ENCODE results near the gene TENM4.

The TENM4 gene

GRCh38 chr11:79363861-79364378 lies 76.9 kb downstream of the TENM4 start:
- no peak overlapping the region for H3K27ac ChIP-seq (ENCODE audit: low read length)
- no peaks in the 10 kb centered on the region for H3K4me1 ChIP-seq (ENCODE audit: control insufficient read depth in 1 of 2, insufficient read depth in 2 of 2, low read length in 2 of 2)
- H3K27me3 ChIP-seq (ENCODE audit: low read depth, low read length), result no peaks in the 10 kb centered on the region
- H3K4me3 ChIP-seq (ENCODE audit: low read depth in 1 of 2, low read length in 2 of 2), result no peak overlapping the region
- no peaks in the 10 kb centered on the region for H3K9me3 ChIP-seq (ENCODE audit: control insufficient read depth in 1 of 2, low read length in 2 of 2)
- no peaks in the 10 kb centered on the region for H3K36me3 ChIP-seq (ENCODE audit: control insufficient read depth in 1 of 2, insufficient read depth in 2 of 2, low read length in 2 of 2)

- no peaks in the 10 kb centered on the region for H3K36me3 ChIP-seq (ENCODE audit: control insufficient read depth in 1 of 2, insufficient read depth in 2 of 2, low read length in 2 of 2)
- no peaks in the 10 kb centered on the region for H3K27me3 ChIP-seq (ENCODE audit: low read depth, low read length)
- H3K4me1 ChIP-seq (ENCODE audit: control insufficient read depth in 1 of 2, insufficient read depth in 2 of 2, low read length in 2 of 2), result no peaks in the 10 kb centered on the region
- no peak overlapping the region for H3K27ac ChIP-seq (ENCODE audit: low read length)
- no peaks in the 10 kb centered on the region for H3K9me3 ChIP-seq (ENCODE audit: control insufficient read depth in 1 of 2, low read length in 2 of 2)
- H3K4me3 ChIP-seq (ENCODE audit: low read depth in 1 of 2, low read length in 2 of 2), result no peak overlapping the region
Measured at GRCh38 chr11:79363256-79363655, 77.6 kb downstream of the TENM4 start.

GRCh38 chr11:79362821-79363220 lies 78.0 kb downstream of the TENM4 start:
- no peak overlapping the region for H3K4me3 ChIP-seq (ENCODE audit: low read depth in 1 of 2, low read length in 2 of 2)
- no peaks in the 10 kb centered on the region for H3K27me3 ChIP-seq (ENCODE audit: low read depth, low read length)
- H3K27ac ChIP-seq (ENCODE audit: low read length), result no peak overlapping the region
- no peaks in the 10 kb centered on the region for H3K36me3 ChIP-seq (ENCODE audit: control insufficient read depth in 1 of 2, insufficient read depth in 2 of 2, low read length in 2 of 2)
- H3K9me3 ChIP-seq (ENCODE audit: control insufficient read depth in 1 of 2, low read length in 2 of 2), result no peaks in the 10 kb centered on the region
- H3K4me1 ChIP-seq (ENCODE audit: control insufficient read depth in 1 of 2, insufficient read depth in 2 of 2, low read length in 2 of 2), result no peaks in the 10 kb centered on the region

- Histone ChIP-seq H3K4me1 (ENCODE audit: control insufficient read depth in 1 of 2, insufficient read depth in 2 of 2, low read length in 2 of 2) (no peaks in the 10 kb centered on the region), H3K27ac (ENCODE audit: low read length) (no peak overlapping the region), H3K27me3 (ENCODE audit: low read depth, low read length) (no peaks in the 10 kb centered on the region), H3K36me3 (ENCODE audit: control insufficient read depth in 1 of 2, insufficient read depth in 2 of 2, low read length in 2 of 2) (no peaks in the 10 kb centered on the region), H3K4me3 (ENCODE audit: low read depth in 1 of 2, low read length in 2 of 2) (no peak overlapping the region), H3K9me3 (ENCODE audit: control insufficient read depth in 1 of 2, low read length in 2 of 2) (no peaks in the 10 kb centered on the region)
Measured at GRCh38 chr11:79362206-79362757, 78.5 kb downstream of the TENM4 start.

- Histone ChIP-seq H3K4me3 (ENCODE audit: low read depth in 1 of 2, low read length in 2 of 2) (no peak overlapping the region), H3K4me1 (ENCODE audit: control insufficient read depth in 1 of 2, insufficient read depth in 2 of 2, low read length in 2 of 2) (no peaks in the 10 kb centered on the region), H3K27me3 (ENCODE audit: low read depth, low read length) (no peaks in the 10 kb centered on the region), H3K27ac (ENCODE audit: low read length) (no peak overlapping the region), H3K9me3 (ENCODE audit: control insufficient read depth in 1 of 2, low read length in 2 of 2) (no peaks in the 10 kb centered on the region), H3K36me3 (ENCODE audit: control insufficient read depth in 1 of 2, insufficient read depth in 2 of 2, low read length in 2 of 2) (no peaks in the 10 kb centered on the region)
Measured at GRCh38 chr11:79358258-79358657, 82.6 kb downstream of the TENM4 start.

- no peaks in the 10 kb centered on the region for H3K9me3 ChIP-seq (ENCODE audit: control insufficient read depth in 1 of 2, low read length in 2 of 2)
- no peaks in the 10 kb centered on the region for H3K27me3 ChIP-seq (ENCODE audit: low read depth, low read length)
- no peaks in the 10 kb centered on the region for H3K36me3 ChIP-seq (ENCODE audit: control insufficient read depth in 1 of 2, insufficient read depth in 2 of 2, low read length in 2 of 2)
- no peaks in the 10 kb centered on the region for H3K4me1 ChIP-seq (ENCODE audit: control insufficient read depth in 1 of 2, insufficient read depth in 2 of 2, low read length in 2 of 2)
- H3K4me3 ChIP-seq (ENCODE audit: low read depth in 1 of 2, low read length in 2 of 2), result no peak overlapping the region
- H3K27ac ChIP-seq (ENCODE audit: low read length), result no peak overlapping the region
Measured at GRCh38 chr11:79353706-79354105, 87.1 kb downstream of the TENM4 start.

GRCh38 chr11:79352349-79352703 lies 88.5 kb downstream of the TENM4 start:
- H3K4me3 ChIP-seq (ENCODE audit: low read depth in 1 of 2, low read length in 2 of 2), result no peak overlapping the region
- no peaks in the 10 kb centered on the region for H3K27me3 ChIP-seq (ENCODE audit: low read depth, low read length)
- H3K36me3 ChIP-seq (ENCODE audit: control insufficient read depth in 1 of 2, insufficient read depth in 2 of 2, low read length in 2 of 2), result no peaks in the 10 kb centered on the region
- no peaks in the 10 kb centered on the region for H3K4me1 ChIP-seq (ENCODE audit: control insufficient read depth in 1 of 2, insufficient read depth in 2 of 2, low read length in 2 of 2)
- no peaks in the 10 kb centered on the region for H3K9me3 ChIP-seq (ENCODE audit: control insufficient read depth in 1 of 2, low read length in 2 of 2)
- no peak overlapping the region for H3K27ac ChIP-seq (ENCODE audit: low read length)

- Histone ChIP-seq H3K4me3 (ENCODE audit: low read depth in 1 of 2, low read length in 2 of 2) (no peak overlapping the region), H3K36me3 (ENCODE audit: control insufficient read depth in 1 of 2, insufficient read depth in 2 of 2, low read length in 2 of 2) (no peaks in the 10 kb centered on the region), H3K9me3 (ENCODE audit: control insufficient read depth in 1 of 2, low read length in 2 of 2) (no peaks in the 10 kb centered on the region), H3K4me1 (ENCODE audit: control insufficient read depth in 1 of 2, insufficient read depth in 2 of 2, low read length in 2 of 2) (no peaks in the 10 kb centered on the region), H3K27ac (ENCODE audit: low read length) (no peak overlapping the region), H3K27me3 (ENCODE audit: low read depth, low read length) (no peaks in the 10 kb centered on the region)
Measured at GRCh38 chr11:79348976-79349682, 91.7 kb downstream of the TENM4 start.

GRCh38 chr11:79346021-79346420 lies 94.8 kb downstream of the TENM4 start:
- H3K27ac ChIP-seq (ENCODE audit: low read length), result no peak overlapping the region
- no peaks in the 10 kb centered on the region for H3K9me3 ChIP-seq (ENCODE audit: control insufficient read depth in 1 of 2, low read length in 2 of 2)
- H3K36me3 ChIP-seq (ENCODE audit: control insufficient read depth in 1 of 2, insufficient read depth in 2 of 2, low read length in 2 of 2), result no peaks in the 10 kb centered on the region
- no peaks in the 10 kb centered on the region for H3K27me3 ChIP-seq (ENCODE audit: low read depth, low read length)
- H3K4me3 ChIP-seq (ENCODE audit: low read depth in 1 of 2, low read length in 2 of 2), result no peak overlapping the region
- H3K4me1 ChIP-seq (ENCODE audit: control insufficient read depth in 1 of 2, insufficient read depth in 2 of 2, low read length in 2 of 2), result no peaks in the 10 kb centered on the region

GRCh38 chr11:79344753-79345294 lies 96.0 kb downstream of the TENM4 start:
- Histone ChIP-seq H3K36me3 (ENCODE audit: control insufficient read depth in 1 of 2, insufficient read depth in 2 of 2, low read length in 2 of 2) (no peaks in the 10 kb centered on the region), H3K27ac (ENCODE audit: low read length) (no peak overlapping the region), H3K27me3 (ENCODE audit: low read depth, low read length) (no peaks in the 10 kb centered on the region), H3K4me3 (ENCODE audit: low read depth in 1 of 2, low read length in 2 of 2) (no peak overlapping the region), H3K9me3 (ENCODE audit: control insufficient read depth in 1 of 2, low read length in 2 of 2) (no peaks in the 10 kb centered on the region), H3K4me1 (ENCODE audit: control insufficient read depth in 1 of 2, insufficient read depth in 2 of 2, low read length in 2 of 2) (no peaks in the 10 kb centered on the region)

GRCh38 chr11:79342686-79343085 lies 98.1 kb downstream of the TENM4 start:
- no peak overlapping the region for H3K27ac ChIP-seq (ENCODE audit: low read length)
- H3K4me3 ChIP-seq (ENCODE audit: low read depth in 1 of 2, low read length in 2 of 2), result no peak overlapping the region
- no peaks in the 10 kb centered on the region for H3K9me3 ChIP-seq (ENCODE audit: control insufficient read depth in 1 of 2, low read length in 2 of 2)
- no peaks in the 10 kb centered on the region for H3K4me1 ChIP-seq (ENCODE audit: control insufficient read depth in 1 of 2, insufficient read depth in 2 of 2, low read length in 2 of 2)
- H3K27me3 ChIP-seq (ENCODE audit: low read depth, low read length), result no peaks in the 10 kb centered on the region
- H3K36me3 ChIP-seq (ENCODE audit: control insufficient read depth in 1 of 2, insufficient read depth in 2 of 2, low read length in 2 of 2), result no peaks in the 10 kb centered on the region

All from muscle layer of duodenum (tissue), 2 donors.